HCT116 (cell line): ENCODE measurements around the gene STX16. TPM values are rescaled to one million over a fixed set of nuclear protein-coding genes. Genes with fewer than 3 reads are reported as not detected.

Source experiments
- ATAC-seq: fragments of 200-7000 bp; cut with Tn5 transposase; 2 replicates; pipeline ENCODE4 v1.9.1; 2020; ENCODE audit warnings: mild to moderate bottlenecking, moderate library complexity
- BruUV-seq: library from RNA; stranded (reverse); fragments of 400-500 nt; replicated peaks from 2 replicates; lab custom pipeline; 2021; lab: Mats Ljungman, UMichigan
- CTCF ChIA-PET: fragments of 300-600 bp; sonication (Branson Sonifier 250); formaldehyde crosslinking; loops from one replicate; lab custom pipeline; 2021; ENCODE audit warnings: antibody characterized with exemption; lab: Charles Lee
- POLR2A ChIA-PET: fragments of 300-600, 350-600 bp; sonication (Branson Sonifier 250); formaldehyde crosslinking; loops from one replicate; lab custom pipeline; 2021; ENCODE audit warnings: antibody characterized with exemption; lab: Charles Lee
- RAD21 ChIA-PET, 2 experiments: fragments of 300-600 bp; sonication (Branson Sonifier 250); formaldehyde crosslinking; loops; one replicate each; lab custom pipeline; 2023; ENCODE audit warnings: low total read pairs in 2 of 2; ENCODE audit not compliant: uncharacterized antibody in 2 of 2, unreplicated experiment in 2 of 2, low non-redundant PET in 1 of 2; lab: Charles Lee
- DNase-seq: peaks from one replicate; pipeline ENCODE4 v3.0.0-alpha.2; 2010; ENCODE audit warnings: low read depth, low spot score
- H2AFZ ChIP-seq: fragments of 200-600 bp; shearing (Covaris generic), sonication (generic); 2 replicates; pipeline ENCODE4 v1.6.1; 2017; ENCODE audit warnings: low read depth, mixed run types, mixed read lengths, antibody characterized with exemption, low read length; ENCODE audit not compliant: poor library complexity, severe bottlenecking
- H3K27ac ChIP-seq: 2 replicates; pipeline ENCODE4 v1.5.1; 2012; ENCODE audit warnings: low read depth, low read length
- H3K27me3 ChIP-seq: fragments of 200-600 bp; sonication (generic); 2 replicates; pipeline ENCODE4 v1.6.1; 2016; ENCODE audit warnings: mixed run types, low read length, mixed read lengths; ENCODE audit not compliant: insufficient read depth
- H3K36me3 ChIP-seq, 2 experiments: fragments of 200-500 bp in 1 of 2; fragments of 200-600 bp in 1 of 2; sonication (Bioruptor generic) in 1 of 2; sonication (generic) in 1 of 2; 2 replicates each; pipeline versions ENCODE4 v1.5.1 to v1.6.1; 2014 to 2016; ENCODE audit warnings: low read length in 2 of 2, inconsistent platforms in 1 of 2, mixed read lengths in 1 of 2, mixed run types in 1 of 2; ENCODE audit not compliant: insufficient read depth in 2 of 2, control insufficient read depth in 1 of 2
- H3K4me1 ChIP-seq, 2 experiments: fragments of 200-600 bp in 1 of 2; sonication (generic) in 1 of 2; 2 replicates each; pipeline versions ENCODE4 v1.5.1 to v1.6.1; 2012 to 2017; ENCODE audit warnings: low read length in 2 of 2, inconsistent platforms in 1 of 2, mild to moderate bottlenecking in 1 of 2, mixed read lengths in 1 of 2, mixed run types in 1 of 2, moderate library complexity in 1 of 2; ENCODE audit not compliant: insufficient read depth in 2 of 2, control insufficient read depth in 1 of 2
- H3K4me2 ChIP-seq: fragments of 200-600 bp; sonication (generic); 2 replicates; pipeline ENCODE4 v1.6.1; 2017; ENCODE audit warnings: mixed run types, low read length, mixed read lengths
- H3K4me3 ChIP-seq, 2 experiments: fragments of 200-600 bp in 1 of 2; sonication (generic) in 1 of 2; replicated peaks in 1 of 2; 2 replicates each; pipeline ENCODE4 v1.5.1; 2011 to 2016; ENCODE audit warnings: low read length in 2 of 2, control low read depth in 1 of 2, low read depth in 1 of 2, mild to moderate bottlenecking in 1 of 2, mixed read lengths in 1 of 2, mixed run types in 1 of 2
- H3K79me2 ChIP-seq: fragments of 200-600 bp; sonication (generic); 2 replicates; pipeline ENCODE4 v1.6.1; 2017; ENCODE audit warnings: mild to moderate bottlenecking, mixed run types, low read length, moderate library complexity, mixed read lengths; ENCODE audit not compliant: insufficient read depth
- H3K9ac ChIP-seq: fragments of 200-600 bp; sonication (generic); 2 replicates; pipeline ENCODE4 v1.6.1; 2016; ENCODE audit warnings: low read length, mixed read lengths
- H3K9me2 ChIP-seq: fragments of 200-600 bp; sonication (generic), shearing (Covaris generic); 2 replicates; pipeline ENCODE4 v1.6.1; 2017; ENCODE audit warnings: mixed run types, mild to moderate bottlenecking, moderate library complexity; ENCODE audit not compliant: insufficient read depth
- H3K9me3 ChIP-seq, 2 experiments: fragments of 200-500 bp in 1 of 2; fragments of 200-600 bp in 1 of 2; sonication (Bioruptor generic) in 1 of 2; sonication (generic) in 1 of 2; 2 replicates each; pipeline ENCODE4 v1.6.1; 2014 to 2017; ENCODE audit warnings: low read length in 2 of 2, mixed read lengths in 2 of 2, inconsistent platforms in 1 of 2, low read depth in 1 of 2, mild to moderate bottlenecking in 1 of 2, mixed run types in 1 of 2, moderate library complexity in 1 of 2; ENCODE audit not compliant: control insufficient read depth in 1 of 2, insufficient read depth in 1 of 2
- H4K20me1 ChIP-seq: fragments of 200-600 bp; sonication (generic), shearing (Covaris generic); 2 replicates; pipeline ENCODE4 v1.6.1; 2017; ENCODE audit warnings: mixed run types, mild to moderate bottlenecking, moderate library complexity; ENCODE audit not compliant: insufficient read depth
- CEBPB ChIP-seq: IDR thresholded peaks from 2 replicates; pipeline ENCODE4 v1.6.1; 2012; ENCODE audit warnings: low read depth
- ELF1 ChIP-seq: IDR thresholded peaks from 2 replicates; pipeline ENCODE4 v1.6.1; 2012; ENCODE audit warnings: low read depth, borderline replicate concordance
- EZH2 ChIP-seq: fragments of 200-600 bp; sonication (generic); IDR thresholded peaks from 2 replicates; pipeline ENCODE4 v1.6.1; 2017; ENCODE audit warnings: antibody characterized with exemption, mixed run types
- EZH2phosphoT487 ChIP-seq: fragments of 200-600 bp; IDR thresholded peaks from 2 replicates; pipeline ENCODE4 v1.6.1; 2018; ENCODE audit warnings: antibody characterized with exemption, borderline replicate concordance
- SIN3A ChIP-seq: IDR thresholded peaks from 2 replicates; pipeline ENCODE4 v1.6.1; 2012; ENCODE audit warnings: low read depth
- SRF ChIP-seq: IDR thresholded peaks from 2 replicates; pipeline ENCODE4 v1.6.1; 2012; ENCODE audit warnings: low read depth
- YY1 ChIP-seq: IDR thresholded peaks from 2 replicates; pipeline ENCODE4 v1.6.1; 2011; ENCODE audit warnings: low read length, low read depth, moderate library complexity, mild to moderate bottlenecking; ENCODE audit not compliant: insufficient replicate concordance; ENCODE audit errors: extremely low read depth
- ZFX ChIP-seq: fragments of 450-650 bp; IDR thresholded peaks from 2 replicates; pipeline ENCODE4 v1.6.1; 2017
- ZNF274 ChIP-seq: fragments of 200-500 bp; sonication (Bioruptor generic); IDR thresholded peaks from 2 replicates; pipeline ENCODE4 v1.6.1; 2014; ENCODE audit warnings: mild to moderate bottlenecking, low read depth, low read length, inconsistent platforms
- intact Hi-C: fragments of 100-400 bp; cut with micrococcal nuclease; formaldehyde crosslinking; loops from 2 replicates; pipeline ENCODE4 v1.10.0; 2022
- total RNA-seq: library from RNA; stranded (reverse); gene quantifications from one replicate; pipeline ENCODE4 v1.2.1, GENCODE V29; 2021; ENCODE audit not compliant: unreplicated experiment
- TF ChIP-seq, protein P1 (sequence below): IDR thresholded peaks from 2 replicates; pipeline ENCODE4 v1.6.1; 2011; ENCODE audit warnings: mild to moderate bottlenecking, low read length, moderate library complexity; ENCODE audit not compliant: insufficient replicate concordance; ENCODE audit errors: extremely low read depth
- TF ChIP-seq, protein P2 (sequence below): IDR thresholded peaks from 2 replicates; pipeline ENCODE4 v1.6.1; 2012; ENCODE audit warnings: low read depth

STX16 gene
- total RNA-seq, 1 experiment from 2014 or later, result 55.1 TPM

DNA sequence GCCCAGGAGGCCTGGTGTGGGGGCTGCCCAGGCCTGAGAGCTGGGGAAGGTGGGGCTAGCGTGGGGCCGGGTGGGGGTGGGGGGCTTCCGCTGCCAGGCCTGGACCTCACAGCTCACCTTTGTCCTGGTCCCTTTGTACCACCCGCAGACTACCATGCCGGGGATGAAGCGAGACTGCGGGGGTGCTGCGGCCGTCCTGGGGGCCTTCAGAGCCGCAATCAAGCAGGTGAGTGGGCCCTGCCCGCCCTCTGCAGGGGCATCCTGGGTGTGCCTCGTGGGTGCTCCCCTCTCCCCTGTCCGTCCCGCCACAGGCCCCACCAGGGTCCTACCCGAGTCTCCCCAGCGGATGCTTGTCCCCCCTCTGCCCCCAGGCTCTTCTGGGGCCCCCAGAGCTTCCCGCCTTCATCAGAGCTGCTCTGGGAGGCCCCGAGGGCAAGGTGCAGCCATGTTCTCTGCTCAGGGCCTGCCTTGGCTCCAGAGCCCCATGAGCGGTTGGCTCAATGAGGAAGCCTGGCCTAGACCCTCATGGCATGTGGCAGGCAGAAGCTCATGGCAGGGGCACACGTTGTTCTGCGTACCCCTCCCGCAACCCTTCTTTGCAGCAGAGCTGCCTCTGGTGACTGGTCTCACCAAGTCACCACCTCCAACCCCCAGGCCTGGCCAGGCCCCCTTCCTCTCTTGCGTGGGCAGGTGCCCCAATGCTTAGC lies 56.0 kb downstream of the STX16 start:
- CTCF ChIA-PET, result no interaction called here
- no peak overlapping the region for H3K4me3 ChIP-seq
- DNase-seq (no peak), ATAC-seq (no peak)
- no TSS peak for BruUV-seq
- no peak for TF ChIP-seq ELF1
- no peak for TF ChIP-seq SRF
- no peak for TF ChIP-seq SIN3A
- no peak for TF ChIP-seq YY1
- TF ChIP-seq EZH2, result no peak
- no peak for TF ChIP-seq ZNF274
- no peak for TF ChIP-seq ZFX
- H3K4me2 ChIP-seq, result no peak overlapping the region
- no peak overlapping the region for H3K9ac ChIP-seq
- no peak overlapping the region for H3K27ac ChIP-seq
- no peaks in the 10 kb centered on the region for H3K27me3 ChIP-seq
- H3K36me3 ChIP-seq, result peaks cover 0 to 2% of the 10 kb centered on the region in 2 experiments; a peak in 1 of 4 replicates
- RAD21 ChIA-PET, result no interaction called here
- no peaks in the 10 kb centered on the region for H4K20me1 ChIP-seq
- intact Hi-C loops, result no loop called here
- no peaks in the 10 kb centered on the region for H3K4me1 ChIP-seq
- no peaks in the 10 kb centered on the region for H3K9me3 ChIP-seq
- H3K79me2 ChIP-seq, result no peaks in the 10 kb centered on the region
- no peak overlapping the region for H2AFZ ChIP-seq
- POLR2A ChIA-PET, result no interaction called here
- H3K9me2 ChIP-seq, result no peaks in the 10 kb centered on the region

DNA sequence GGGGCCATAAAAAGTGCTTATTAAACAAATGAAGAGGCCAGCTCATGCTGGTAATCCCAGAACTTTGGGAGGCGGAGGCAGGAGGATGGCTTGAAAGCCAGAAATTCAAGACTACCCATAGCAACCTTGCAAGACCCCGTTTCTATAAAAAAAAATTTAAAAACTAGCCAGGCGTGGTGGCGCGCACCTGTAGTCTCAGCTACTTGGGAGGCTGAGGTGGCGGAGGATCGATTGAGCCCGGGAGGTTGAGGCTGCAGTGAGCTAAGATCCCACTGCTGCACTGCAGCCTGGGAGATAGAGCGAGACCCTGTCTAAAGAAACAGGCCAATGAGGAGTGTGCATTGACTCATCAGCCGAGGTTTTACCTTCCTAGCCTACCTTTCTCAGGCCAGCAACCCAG lies 56.7 kb downstream of the STX16 start:
- Histone ChIP-seq H3K9me2 (no peaks in the 10 kb centered on the region), H3K4me3 (no peak overlapping the region), H3K9ac (no peak overlapping the region), H4K20me1 (no peaks in the 10 kb centered on the region), H3K27me3 (no peaks in the 10 kb centered on the region), H3K27ac (no peak overlapping the region), H3K79me2 (no peaks in the 10 kb centered on the region), H3K4me1 (no peaks in the 10 kb centered on the region), H3K36me3 (peaks cover 0 to 2% of the 10 kb centered on the region in 2 experiments; a peak in 1 of 4 replicates), H3K4me2 (no peak overlapping the region), H2AFZ (no peak overlapping the region), H3K9me3 (no peaks in the 10 kb centered on the region)
- DNase-seq (no peak), ATAC-seq (no peak)
- TF ChIP-seq, protein P1, sequence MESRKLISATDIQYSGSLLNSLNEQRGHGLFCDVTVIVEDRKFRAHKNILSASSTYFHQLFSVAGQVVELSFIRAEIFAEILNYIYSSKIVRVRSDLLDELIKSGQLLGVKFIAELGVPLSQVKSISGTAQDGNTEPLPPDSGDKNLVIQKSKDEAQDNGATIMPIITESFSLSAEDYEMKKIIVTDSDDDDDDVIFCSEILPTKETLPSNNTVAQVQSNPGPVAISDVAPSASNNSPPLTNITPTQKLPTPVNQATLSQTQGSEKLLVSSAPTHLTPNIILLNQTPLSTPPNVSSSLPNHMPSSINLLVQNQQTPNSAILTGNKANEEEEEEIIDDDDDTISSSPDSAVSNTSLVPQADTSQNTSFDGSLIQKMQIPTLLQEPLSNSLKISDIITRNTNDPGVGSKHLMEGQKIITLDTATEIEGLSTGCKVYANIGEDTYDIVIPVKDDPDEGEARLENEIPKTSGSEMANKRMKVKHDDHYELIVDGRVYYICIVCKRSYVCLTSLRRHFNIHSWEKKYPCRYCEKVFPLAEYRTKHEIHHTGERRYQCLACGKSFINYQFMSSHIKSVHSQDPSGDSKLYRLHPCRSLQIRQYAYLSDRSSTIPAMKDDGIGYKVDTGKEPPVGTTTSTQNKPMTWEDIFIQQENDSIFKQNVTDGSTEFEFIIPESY, result no peak
- TF ChIP-seq EZH2phosphoT487, result no peak
- TF ChIP-seq CEBPB, result no peak
- TF ChIP-seq, protein P2, sequence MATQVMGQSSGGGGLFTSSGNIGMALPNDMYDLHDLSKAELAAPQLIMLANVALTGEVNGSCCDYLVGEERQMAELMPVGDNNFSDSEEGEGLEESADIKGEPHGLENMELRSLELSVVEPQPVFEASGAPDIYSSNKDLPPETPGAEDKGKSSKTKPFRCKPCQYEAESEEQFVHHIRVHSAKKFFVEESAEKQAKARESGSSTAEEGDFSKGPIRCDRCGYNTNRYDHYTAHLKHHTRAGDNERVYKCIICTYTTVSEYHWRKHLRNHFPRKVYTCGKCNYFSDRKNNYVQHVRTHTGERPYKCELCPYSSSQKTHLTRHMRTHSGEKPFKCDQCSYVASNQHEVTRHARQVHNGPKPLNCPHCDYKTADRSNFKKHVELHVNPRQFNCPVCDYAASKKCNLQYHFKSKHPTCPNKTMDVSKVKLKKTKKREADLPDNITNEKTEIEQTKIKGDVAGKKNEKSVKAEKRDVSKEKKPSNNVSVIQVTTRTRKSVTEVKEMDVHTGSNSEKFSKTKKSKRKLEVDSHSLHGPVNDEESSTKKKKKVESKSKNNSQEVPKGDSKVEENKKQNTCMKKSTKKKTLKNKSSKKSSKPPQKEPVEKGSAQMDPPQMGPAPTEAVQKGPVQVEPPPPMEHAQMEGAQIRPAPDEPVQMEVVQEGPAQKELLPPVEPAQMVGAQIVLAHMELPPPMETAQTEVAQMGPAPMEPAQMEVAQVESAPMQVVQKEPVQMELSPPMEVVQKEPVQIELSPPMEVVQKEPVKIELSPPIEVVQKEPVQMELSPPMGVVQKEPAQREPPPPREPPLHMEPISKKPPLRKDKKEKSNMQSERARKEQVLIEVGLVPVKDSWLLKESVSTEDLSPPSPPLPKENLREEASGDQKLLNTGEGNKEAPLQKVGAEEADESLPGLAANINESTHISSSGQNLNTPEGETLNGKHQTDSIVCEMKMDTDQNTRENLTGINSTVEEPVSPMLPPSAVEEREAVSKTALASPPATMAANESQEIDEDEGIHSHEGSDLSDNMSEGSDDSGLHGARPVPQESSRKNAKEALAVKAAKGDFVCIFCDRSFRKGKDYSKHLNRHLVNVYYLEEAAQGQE, result no peak
- BruUV-seq, result no TSS peak
- intact Hi-C loops, result no loop called here
- ChIA-PET POLR2A (no interaction called here), RAD21 (no interaction called here), CTCF (no interaction called here)
